WTC11 (cell line): Measurements from ENCODE around the gene APOA1. TPM values are rescaled to one million over a fixed set of nuclear protein-coding genes. Genes with fewer than 3 reads are reported as not detected.

Experiments
- ATAC-seq: fragments of 200-7000 bp; cut with Tn5 transposase; 2 replicates; pipeline ENCODE4 v1.10.0; 2021; ENCODE audit warnings: mild to moderate bottlenecking, moderate library complexity
- CTCF ChIA-PET: fragments of 300-600 bp; sonication (Branson Sonifier 250); formaldehyde crosslinking; loops from one replicate; lab custom pipeline; 2021; ENCODE audit warnings: antibody characterized with exemption; lab: Charles Lee
- POLR2A ChIA-PET: fragments of 350-600 bp; sonication (Branson Sonifier 250); formaldehyde crosslinking; loops from one replicate; lab custom pipeline; 2021; ENCODE audit warnings: antibody characterized with exemption; lab: Charles Lee
- DNase-seq: peaks from one replicate; pipeline ENCODE4 v3.0.0; 2021; ENCODE audit warnings: low spot score
- H3K27ac Mint-ChIP-seq: 2 replicates; pipeline ENCODE4 v1.8.0; 2021; ENCODE audit warnings: mixed read lengths
- H3K27me3 Mint-ChIP-seq: 2 replicates; pipeline ENCODE4 v1.8.0; 2021; ENCODE audit warnings: low read depth, mild to moderate bottlenecking, moderate library complexity, mixed read lengths
- H3K36me3 Mint-ChIP-seq: 2 replicates; pipeline ENCODE4 v1.8.0; 2021; ENCODE audit warnings: mixed read lengths
- H3K4me1 Mint-ChIP-seq: 2 replicates; pipeline ENCODE4 v1.8.0; 2022; ENCODE audit warnings: mixed read lengths
- H3K4me3 Mint-ChIP-seq: 2 replicates; pipeline ENCODE4 v1.8.0; 2021; ENCODE audit warnings: mild to moderate bottlenecking, moderate library complexity, mixed read lengths
- H3K9me3 Mint-ChIP-seq: 2 replicates; pipeline ENCODE4 v1.8.0; 2021; ENCODE audit warnings: mixed read lengths
- CBFB ChIP-seq: sonication (generic); formaldehyde crosslinking; IDR thresholded peaks from 2 replicates; pipeline ENCODE4 v1.8.1; 2022; ENCODE audit warnings: mild to moderate bottlenecking, low read depth, missing genetic modification reagents
- E2F4 ChIP-seq: sonication (generic); formaldehyde crosslinking; IDR thresholded peaks from 2 replicates; pipeline ENCODE4 v1.8.1; 2022; ENCODE audit warnings: low read depth, mild to moderate bottlenecking, moderate library complexity, missing genetic modification reagents, borderline replicate concordance
- ELF4 ChIP-seq: sonication (generic); formaldehyde crosslinking; IDR thresholded peaks from 2 replicates; pipeline ENCODE4 v1.8.1; 2022; ENCODE audit warnings: low read depth, mild to moderate bottlenecking, moderate library complexity, missing genetic modification reagents
- ERG ChIP-seq: fragments of 250-450 bp; sonication (Bioruptor Pico); IDR thresholded peaks from 2 replicates; pipeline ENCODE4 v1.8.0; 2021; ENCODE audit warnings: mild to moderate bottlenecking
- FOXJ3 ChIP-seq: sonication (generic); formaldehyde crosslinking; IDR thresholded peaks from 2 replicates; pipeline ENCODE4 v1.9.0; 2021; ENCODE audit warnings: missing genetic modification reagents, mild to moderate bottlenecking, borderline replicate concordance
- GABPB1 ChIP-seq: sonication (generic); formaldehyde crosslinking; IDR thresholded peaks from 2 replicates; pipeline ENCODE4 v1.8.1; 2023; ENCODE audit warnings: mild to moderate bottlenecking, missing genetic modification reagents
- GRHL2 ChIP-seq: fragments of 250-450 bp; sonication (Bioruptor Pico); IDR thresholded peaks from 2 replicates; pipeline ENCODE4 v1.8.0; 2022; ENCODE audit warnings: mild to moderate bottlenecking, moderate library complexity; ENCODE audit not compliant: insufficient replicate concordance, severe bottlenecking
- GTF2I ChIP-seq: fragments of 250-450 bp; sonication (Bioruptor Pico); conservative IDR thresholded peaks from 2 replicates; pipeline ENCODE4 v1.4.0; 2021; ENCODE audit warnings: mild to moderate bottlenecking
- HMGA2 ChIP-seq: fragments of 250-450 bp; sonication (Bioruptor Pico); IDR thresholded peaks from 2 replicates; pipeline ENCODE4 v1.4.0; 2021; ENCODE audit warnings: mild to moderate bottlenecking, moderate library complexity
- MAX ChIP-seq: sonication (generic); formaldehyde crosslinking; IDR thresholded peaks from 2 replicates; pipeline ENCODE4 v1.8.0; 2022; ENCODE audit warnings: mild to moderate bottlenecking, missing genetic modification reagents
- PRRX2 ChIP-seq: fragments of 250-450 bp; sonication (Bioruptor Pico); IDR thresholded peaks from 2 replicates; pipeline ENCODE4 v1.8.0; 2021; ENCODE audit warnings: mild to moderate bottlenecking
- RORB ChIP-seq: fragments of 250-450 bp; sonication (Bioruptor Pico); IDR thresholded peaks from 2 replicates; pipeline ENCODE4 v1.9.0; 2021; ENCODE audit warnings: mild to moderate bottlenecking
- SMAD3 ChIP-seq: sonication (generic); formaldehyde crosslinking; IDR thresholded peaks from 2 replicates; pipeline ENCODE4 v1.8.0; 2022; ENCODE audit warnings: missing genetic modification reagents, mild to moderate bottlenecking, borderline replicate concordance
- SMAD4 ChIP-seq: sonication (generic); formaldehyde crosslinking; IDR thresholded peaks from 2 replicates; pipeline ENCODE4 v1.8.0; 2022; ENCODE audit warnings: mild to moderate bottlenecking, missing genetic modification reagents
- STAT6 ChIP-seq: sonication (generic); formaldehyde crosslinking; conservative IDR thresholded peaks from 2 replicates; pipeline ENCODE4 v1.8.1; 2023; ENCODE audit warnings: mild to moderate bottlenecking, low read depth, missing genetic modification reagents, moderate library complexity
- USF1 ChIP-seq: sonication (generic); formaldehyde crosslinking; IDR thresholded peaks from 2 replicates; pipeline ENCODE4 v1.8.0; 2022; ENCODE audit warnings: mild to moderate bottlenecking, missing genetic modification reagents
- ZNF138 ChIP-seq: sonication (generic); formaldehyde crosslinking; conservative IDR thresholded peaks from 2 replicates; pipeline ENCODE4 v1.8.1; 2022; ENCODE audit warnings: mild to moderate bottlenecking, moderate library complexity, missing genetic modification reagents
- ZNF263 ChIP-seq: sonication (generic); formaldehyde crosslinking; IDR thresholded peaks from 2 replicates; pipeline ENCODE4 v1.8.1; 2022; ENCODE audit warnings: low read depth, mild to moderate bottlenecking, moderate library complexity, missing genetic modification reagents
- ZNF281 ChIP-seq: sonication (generic); formaldehyde crosslinking; IDR thresholded peaks from 2 replicates; pipeline ENCODE4 v1.8.0; 2023; ENCODE audit warnings: mild to moderate bottlenecking, missing genetic modification reagents
- ZNF396 ChIP-seq: fragments of 250-450 bp; sonication (Bioruptor Pico); IDR thresholded peaks from 2 replicates; pipeline ENCODE4 v1.8.0; 2021; ENCODE audit warnings: mild to moderate bottlenecking, moderate library complexity, borderline replicate concordance
- total RNA-seq: library from RNA; stranded (reverse); gene quantifications from 3 replicates; pipeline ENCODE4 v1.2.3, GENCODE V29; 2021

APOA1 gene
- total RNA-seq, 1 experiment from 2014 or later: 2.1 TPM

- Mint-ChIP-seq H3K4me3 (no peak overlapping the region), H3K27me3 (peaks cover 5% of the 10 kb centered on the region), H3K4me1 (peaks cover 14% of the 10 kb centered on the region), H3K36me3 (peaks cover 4% of the 10 kb centered on the region; the same call in 1 of the 2 replicates), H3K9me3 (no peaks in the 10 kb centered on the region), H3K27ac (0 out of 2 replicates have a peak overlapping the region, but pooled peaks have one; percentile 36)
- DNase-seq (no peak), ATAC-seq (peak; percentile 38)
- TF ChIP-seq SMAD4 (CRISPR knock-in tag): no peak
- TF ChIP-seq ZNF138: no peak
- no peak for TF ChIP-seq ELF4
- TF ChIP-seq E2F4 (CRISPR knock-in tag): no peak
- no peak for TF ChIP-seq STAT6 (CRISPR knock-in tag)
- TF ChIP-seq RORB (CRISPR knock-in tag): no peak
- no peak for TF ChIP-seq ZNF263
- TF ChIP-seq ZNF281 (CRISPR knock-in tag): no peak
- no peak for TF ChIP-seq USF1
- no peak for TF ChIP-seq CBFB (CRISPR knock-in tag)
- no peak for TF ChIP-seq ZNF396
- TF ChIP-seq ERG (CRISPR knock-in tag): no peak
- no peak for TF ChIP-seq HMGA2 (CRISPR knock-in tag)
- TF ChIP-seq SMAD3 (CRISPR knock-in tag): no peak
- TF ChIP-seq GRHL2 (CRISPR knock-in tag): no peak
- no peak for TF ChIP-seq FOXJ3 (CRISPR knock-in tag)
- TF ChIP-seq MAX (CRISPR knock-in tag): no peak
- no peak for TF ChIP-seq GTF2I (CRISPR knock-in tag)
- TF ChIP-seq GABPB1: no peak
- no peak for TF ChIP-seq PRRX2
- CTCF ChIA-PET: interaction anchor here (1.1 to 1.6 kb wide), 3 partner anchors 19 to 50 kb away, joined by 3 to 9 read pairs (median 3); partner anchors contain the start of gene APOA5
- POLR2A ChIA-PET: no interaction called here
Observed at GRCh38 chr11:116840224-116840745, 2.9 kb upstream of the APOA1 start.
